NCI-H1092 (cell line): Measurements from ENCODE around the gene ZNF620.
A peak's percentile ranks its signal among the peaks of the same experiment; 100 is the strongest.
"Not testable (repeated sequence)": the region's sequence is repeated elsewhere in the genome, so short reads cannot be mapped to it uniquely, and the experiment has no call there.

Experiments
- DNase-seq: peaks from one replicate; lab custom pipeline; 2025; lab: John Stamatoyannopoulos, UW

ZNF620 gene

DNA sequence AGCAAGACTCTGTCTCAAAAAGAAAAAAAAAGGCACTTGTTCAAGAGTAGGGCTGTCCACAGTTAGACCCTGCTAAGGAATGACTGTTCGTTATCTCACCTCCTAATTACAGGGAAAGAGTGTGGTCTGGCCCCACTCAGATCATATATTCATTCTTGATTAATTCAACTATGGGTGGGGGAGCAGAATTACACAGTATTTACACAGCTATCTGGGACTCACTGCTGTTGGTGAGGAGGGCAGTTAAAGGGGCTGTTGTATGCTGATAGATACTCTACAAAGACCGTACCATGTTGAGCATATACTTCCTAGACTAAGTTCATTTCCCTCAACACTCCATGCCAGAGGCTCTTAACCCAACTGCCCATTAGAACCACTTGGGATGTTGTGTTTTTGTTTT, 3.8 kb upstream of the ZNF620 start:
- DNase-seq, result no peak

- no peak for DNase-seq
Measured at GRCh38 chr3:40504636-40505430, 1.0 kb upstream of the ZNF620 start.

- no peak for DNase-seq
Measured at GRCh38 chr3:40511031-40511718, 5.3 kb downstream of the ZNF620 start.

GRCh38 chr3:40516201-40516600, 10.4 kb downstream of the ZNF620 start:
- no peak for DNase-seq

GRCh38 chr3:40518067-40518466, 12.2 kb downstream of the ZNF620 start:
- DNase-seq, result no peak

DNA sequence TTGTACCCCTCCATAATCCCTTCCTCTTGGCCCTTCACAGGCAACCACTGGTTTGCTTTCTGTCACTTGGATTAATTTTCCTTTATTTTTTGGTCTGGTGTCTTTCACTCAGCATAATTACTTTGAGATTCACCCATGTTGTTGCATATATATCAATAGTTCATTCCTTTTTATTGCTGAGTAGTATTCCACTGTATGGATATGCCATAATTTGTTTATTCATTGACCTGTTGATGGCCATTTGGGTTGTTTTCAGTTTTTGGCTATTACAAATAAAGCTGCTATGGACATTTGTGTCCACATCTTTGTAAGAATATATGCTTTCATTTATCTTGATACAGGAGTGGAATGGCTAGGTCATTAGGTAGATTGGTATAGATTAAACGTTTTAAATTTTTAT, 13.0 kb downstream of the ZNF620 start:
- no peak for DNase-seq

GRCh38 chr3:40521254-40521653, 15.4 kb downstream of the ZNF620 start:
- DNase-seq, result no peak

GRCh38 chr3:40523781-40524180, 17.9 kb downstream of the ZNF620 start:
- DNase-seq, result no peak

GRCh38 chr3:40524222-40524567, 18.4 kb downstream of the ZNF620 start:
- no peak for DNase-seq

- DNase-seq, result peak; percentile 63
Measured at GRCh38 chr3:40524568-40525285, 18.9 kb downstream of the ZNF620 start, which contains the start of gene ZNF621. ZNF621 (plus strand) TSS chr3:40524960; CDS start chr3:40525841, 881 bp downstream.

GRCh38 chr3:40528426-40528825, 22.6 kb downstream of the ZNF620 start:
- DNase-seq, result no peak

- DNase-seq, result no peak
Measured at GRCh38 chr3:40532252-40532651, 26.4 kb downstream of the ZNF620 start.

DNA sequence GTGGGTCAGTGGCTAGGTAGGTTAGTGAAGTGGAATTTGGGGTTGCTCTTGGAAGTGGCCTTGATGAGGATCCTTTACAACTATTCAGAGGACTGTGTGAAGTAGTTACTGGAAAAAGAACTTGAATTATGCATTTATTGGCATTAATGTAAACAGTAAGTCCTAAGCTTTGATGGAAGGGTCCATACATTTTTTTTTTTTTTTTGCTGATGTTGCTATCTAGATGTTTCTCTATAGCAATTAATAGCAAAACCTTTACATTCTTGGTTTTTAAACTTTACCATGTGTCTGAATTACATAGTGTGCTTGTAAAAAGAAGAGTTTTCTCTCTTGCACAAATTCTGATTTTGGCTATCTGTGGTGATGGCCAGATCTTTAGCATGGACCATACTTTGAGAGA, 28.4 kb downstream of the ZNF620 start:
- DNase-seq, result no peak

GRCh38 chr3:40546816-40547215, 41.0 kb downstream of the ZNF620 start:
- no peak for DNase-seq

- no peak for DNase-seq
Measured at GRCh38 chr3:40550167-40550566, 44.3 kb downstream of the ZNF620 start.

DNA sequence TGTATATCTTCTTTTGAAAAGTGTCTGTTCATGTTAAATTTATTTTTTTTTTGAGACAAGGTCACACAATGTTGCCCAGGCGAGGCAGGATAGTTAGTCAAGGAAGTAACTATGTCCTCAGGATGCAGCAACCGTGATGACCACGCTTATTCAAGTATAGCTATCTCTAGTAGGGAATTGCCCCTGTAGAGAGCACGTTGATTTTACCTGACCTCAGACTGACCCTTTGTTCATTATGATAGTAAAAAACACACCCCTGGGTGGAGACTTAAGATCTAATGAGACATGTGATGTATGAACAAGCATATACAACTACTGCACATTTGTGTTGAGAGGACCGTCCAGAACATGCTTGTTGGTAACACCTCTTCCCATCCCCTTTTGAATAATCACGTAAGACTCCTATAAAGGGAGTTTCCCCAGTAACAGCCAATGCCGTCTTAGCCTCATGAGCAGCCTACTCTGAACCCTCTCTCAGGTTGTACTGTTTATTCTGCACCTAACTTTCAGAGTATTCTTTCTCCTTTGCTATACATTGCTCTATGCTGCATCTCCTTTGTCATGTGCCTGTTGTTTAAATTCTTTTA, 51.8 kb downstream of the ZNF620 start:
- DNase-seq, result no peak

GRCh38 chr3:40562482-40562881, 56.6 kb downstream of the ZNF620 start:
- not testable (repeated sequence) for DNase-seq

DNA sequence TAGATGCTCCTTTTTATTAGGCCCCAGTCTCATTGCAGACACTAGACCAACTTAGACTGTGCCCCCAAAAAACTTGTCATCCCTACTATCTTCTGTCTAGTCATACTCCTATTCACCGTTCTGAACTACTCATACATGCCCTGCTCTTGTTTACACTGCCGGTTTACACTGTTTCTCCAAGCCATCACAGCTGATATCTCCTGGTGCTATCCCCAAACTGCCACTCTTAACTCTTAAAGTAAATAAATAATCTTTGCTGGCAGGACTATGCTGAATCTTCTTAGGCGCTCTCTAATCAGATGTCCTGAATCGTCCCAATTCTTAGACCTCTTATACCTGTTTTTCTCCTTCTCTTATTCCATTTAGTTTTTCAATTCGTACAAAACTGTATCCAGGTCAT, 59.8 kb downstream of the ZNF620 start:
- not testable (repeated sequence) for DNase-seq

GRCh38 chr3:40566694-40567093, 60.9 kb downstream of the ZNF620 start:
- DNase-seq, result no peak
